NCI-H2171 treated with DMSO at 0.1 percent for 48 hours (cell line): ENCODE data around the gene NRROS.

Source experiments
- DNase-seq: peaks from one replicate; lab custom pipeline; 2025; lab: John Stamatoyannopoulos, UW

NRROS gene

DNA sequence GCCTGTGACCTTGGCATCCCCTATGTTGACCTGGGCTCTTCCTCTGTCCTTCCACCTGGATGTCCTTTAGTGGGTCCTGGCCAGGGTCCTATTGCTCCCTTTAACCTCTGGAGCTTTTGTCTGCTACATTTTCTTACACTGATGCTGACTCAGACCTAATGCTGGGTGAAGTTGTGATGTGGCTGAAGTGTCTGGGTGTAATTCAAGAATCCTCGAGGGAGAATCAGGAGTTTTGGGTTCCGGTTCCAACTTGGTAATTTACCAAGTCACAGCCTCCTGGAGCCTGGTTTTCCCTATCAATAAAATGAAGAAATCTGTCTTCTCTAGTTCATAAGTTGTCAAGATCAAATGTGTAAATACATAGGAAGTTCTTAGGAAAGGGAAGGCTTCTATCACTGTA is 46.9 kb downstream of the NRROS start:
- DNase-seq: peak; percentile 36

DNA sequence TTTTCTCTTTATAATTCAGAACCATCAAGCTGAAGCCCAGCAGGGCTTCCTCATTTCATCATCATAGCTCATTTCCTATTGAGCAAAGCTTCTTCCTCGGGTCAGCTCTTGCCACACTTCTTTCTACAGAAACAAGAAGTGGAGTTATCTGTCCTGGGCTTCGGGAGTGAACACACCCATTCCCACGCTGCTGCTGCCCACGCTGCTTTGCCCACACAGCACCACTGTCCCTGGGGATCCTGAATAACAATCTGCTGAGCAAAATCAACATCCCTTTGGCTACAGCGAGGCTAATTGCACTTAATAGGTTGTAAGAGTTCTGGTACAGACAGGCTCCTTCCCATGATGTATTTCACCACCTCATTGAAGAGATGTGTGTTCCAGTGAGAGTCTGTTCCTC is 48.9 kb downstream of the NRROS start:
- peak; percentile 3 for DNase-seq

DNA sequence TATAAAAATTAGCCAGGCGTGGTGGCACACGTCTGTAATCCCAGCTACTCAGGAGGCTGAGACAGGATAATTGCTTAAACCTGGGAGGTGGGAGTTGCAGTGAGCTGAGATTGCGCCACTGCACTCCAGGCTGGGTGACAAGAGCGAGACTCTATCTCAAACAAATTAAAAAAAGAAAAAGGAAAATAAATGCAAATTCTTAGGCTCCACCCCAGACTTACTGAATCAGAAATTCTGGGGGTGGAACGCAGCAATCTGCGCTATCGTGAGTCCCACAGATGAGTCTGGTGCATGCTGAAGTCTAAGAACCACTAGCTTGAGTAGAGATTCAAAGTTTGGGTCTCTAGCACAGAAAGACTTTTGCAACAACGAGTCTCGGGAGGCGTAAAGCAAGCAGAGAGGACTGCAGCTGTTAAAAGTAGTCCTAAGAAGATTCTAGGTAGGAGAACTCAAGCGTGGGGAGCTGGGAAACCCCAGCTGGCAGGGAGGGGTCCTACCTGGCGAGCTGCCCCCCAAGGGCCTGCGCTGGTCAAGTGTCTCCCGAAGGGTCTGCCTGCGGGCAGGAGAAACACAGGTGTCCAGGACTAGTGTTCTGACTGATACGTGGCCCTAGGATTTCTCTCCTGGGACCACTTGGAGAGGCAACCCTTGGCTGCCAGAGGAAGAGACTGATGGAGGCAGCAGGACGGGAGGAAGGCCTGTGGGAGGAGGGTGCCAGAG is 50.6 kb downstream of the NRROS start:
- no peak for DNase-seq

DNA sequence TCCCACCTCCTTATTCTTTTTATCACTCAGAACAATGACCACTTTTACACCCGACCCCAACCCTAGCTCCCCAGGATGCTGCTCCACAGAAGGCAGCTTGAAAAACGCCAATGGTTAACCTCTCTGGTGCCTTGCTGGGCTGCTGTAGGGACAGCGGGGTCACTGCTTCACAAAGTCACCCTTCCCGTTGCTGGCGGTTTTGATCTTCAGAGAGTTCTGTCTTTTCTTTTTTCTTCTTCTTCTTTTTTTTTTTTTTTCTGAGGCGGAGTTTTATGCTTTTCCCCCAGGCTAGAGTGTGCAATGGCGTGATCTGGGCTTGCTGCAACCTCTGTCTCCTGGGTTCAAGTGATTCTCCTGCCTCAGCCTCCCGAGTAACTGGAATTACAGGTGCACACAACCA is 51.9 kb downstream of the NRROS start:
- no peak for DNase-seq

DNA sequence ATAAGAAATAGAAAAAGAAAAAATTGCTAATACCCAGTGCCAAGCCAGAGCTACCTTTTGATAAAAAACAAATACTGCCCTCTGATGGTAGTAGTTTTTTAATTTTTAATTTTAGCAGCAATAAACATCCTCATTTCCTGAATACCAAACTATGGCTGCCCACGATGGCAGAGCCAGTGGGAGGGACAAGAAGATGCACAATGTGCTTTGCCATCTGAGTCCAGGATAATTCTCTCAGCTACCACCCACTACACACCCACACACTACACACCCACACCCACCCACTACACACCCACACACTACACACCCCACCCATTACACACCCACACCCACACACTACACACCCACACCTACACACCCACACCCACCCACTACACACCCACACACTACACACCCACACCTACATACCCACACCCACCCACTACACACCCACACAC is 54.7 kb downstream of the NRROS start:
- peak; percentile 17 for DNase-seq

DNA sequence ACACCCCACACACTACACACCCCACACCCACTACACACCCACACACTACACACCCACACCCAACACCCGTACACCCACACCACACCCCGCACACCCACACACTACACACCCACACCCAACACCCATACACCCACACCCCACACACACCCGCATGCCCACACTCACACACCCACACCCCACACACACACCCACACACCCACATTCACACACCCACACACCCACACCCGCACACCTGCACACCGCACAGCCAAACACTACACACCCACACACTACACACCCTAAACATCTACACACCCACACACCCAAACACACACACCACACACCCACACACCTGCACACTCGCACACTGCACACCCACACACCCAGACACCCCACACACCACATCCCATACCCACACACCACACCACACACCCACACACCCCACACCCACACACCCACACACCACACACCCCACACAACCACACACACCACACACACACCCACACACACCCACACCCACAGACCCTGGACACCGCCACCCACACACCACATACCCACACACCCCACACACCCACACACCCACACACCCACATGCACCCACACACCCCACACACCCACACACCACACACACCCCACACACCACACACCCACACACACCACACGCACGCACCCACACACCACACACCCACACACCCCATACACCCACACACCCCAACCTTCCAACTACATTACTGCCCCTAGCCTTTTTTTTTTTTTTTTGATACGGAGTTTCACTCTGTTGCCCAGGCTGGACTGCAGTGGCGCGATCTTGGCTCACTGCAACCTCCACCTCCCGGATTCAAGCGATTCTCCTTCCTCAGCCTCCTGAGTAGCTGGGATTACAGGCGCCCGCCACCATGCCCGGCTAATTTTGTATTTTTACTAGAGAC is 55.7 kb downstream of the NRROS start:
- DNase-seq: no peak

DNA sequence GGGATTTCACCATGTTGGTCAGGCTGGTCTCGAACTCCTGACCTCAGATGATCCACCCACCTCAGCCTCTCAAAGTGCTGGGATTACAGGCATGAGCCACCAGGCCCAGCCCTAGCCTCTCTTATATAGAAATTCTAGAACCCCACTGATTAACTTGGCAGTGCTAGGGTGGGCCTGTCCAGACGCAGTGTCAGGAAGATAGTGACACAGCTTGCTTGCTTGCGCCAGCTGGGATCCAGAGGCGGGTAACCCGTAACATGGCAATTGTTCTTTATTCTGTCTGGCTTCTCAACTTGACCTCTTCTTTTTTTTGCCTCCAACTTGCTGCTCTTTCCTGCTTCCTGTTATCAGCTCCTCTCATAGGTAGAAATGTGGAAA is 56.3 kb downstream of the NRROS start:
- no peak for DNase-seq

DNA sequence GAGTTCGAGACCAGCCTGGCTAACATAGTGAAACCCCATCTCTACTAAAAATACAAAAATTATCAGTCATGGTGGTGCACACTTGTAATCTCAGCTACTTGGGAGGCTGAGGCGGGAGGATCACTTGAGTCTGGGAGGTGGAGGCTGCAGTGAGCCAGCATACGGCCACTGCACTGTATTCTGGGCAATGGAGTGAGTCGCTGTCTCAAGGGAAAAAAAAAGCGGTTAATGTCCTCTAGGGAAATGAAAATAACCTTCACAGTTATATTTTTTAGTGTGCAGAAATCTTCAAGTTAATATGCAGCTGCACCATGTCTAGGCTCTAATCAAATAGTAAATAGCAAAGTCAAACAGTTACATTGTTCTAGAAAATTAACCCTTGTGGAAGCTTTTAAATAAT is 57.8 kb downstream of the NRROS start:
- no peak for DNase-seq

DNA sequence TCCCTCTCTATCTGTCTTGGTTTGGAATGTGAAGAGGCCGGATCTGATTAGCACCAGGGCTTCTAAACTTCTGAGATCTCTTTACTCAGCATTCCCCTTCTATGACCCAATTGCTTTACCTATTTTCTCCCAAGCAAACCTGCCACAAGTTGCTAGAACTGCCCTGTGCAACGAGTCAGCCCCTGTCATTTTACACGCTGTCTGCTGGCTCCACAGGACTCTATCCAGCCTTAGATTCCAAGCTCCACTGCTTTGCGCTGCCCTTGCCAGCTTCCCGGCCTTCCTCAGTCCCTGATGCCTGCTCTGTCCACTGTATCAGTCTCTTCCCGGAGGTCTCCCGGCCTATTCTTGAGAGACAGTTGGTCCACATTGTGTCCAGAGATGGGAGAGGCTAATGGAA is 60.3 kb downstream of the NRROS start:
- no peak for DNase-seq

DNA sequence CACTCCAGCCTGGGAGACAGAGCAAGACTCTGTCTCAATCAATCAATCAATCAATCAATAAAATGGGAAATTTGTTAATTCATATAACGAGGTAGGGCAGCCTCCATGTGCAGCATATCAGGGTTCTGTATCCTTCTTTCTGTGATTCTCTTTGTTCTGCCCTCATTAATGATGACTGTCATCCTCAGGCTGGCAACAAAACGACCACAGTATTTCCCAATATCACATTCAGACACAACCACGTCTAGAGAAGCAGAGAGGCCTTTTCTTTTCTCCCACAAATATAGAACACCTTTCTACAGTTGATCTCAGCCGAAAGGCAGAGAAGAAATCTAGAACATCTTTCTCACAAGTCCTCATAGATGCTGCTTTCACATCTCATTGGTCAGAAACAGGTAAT is 61.3 kb downstream of the NRROS start:
- DNase-seq: no peak

DNA sequence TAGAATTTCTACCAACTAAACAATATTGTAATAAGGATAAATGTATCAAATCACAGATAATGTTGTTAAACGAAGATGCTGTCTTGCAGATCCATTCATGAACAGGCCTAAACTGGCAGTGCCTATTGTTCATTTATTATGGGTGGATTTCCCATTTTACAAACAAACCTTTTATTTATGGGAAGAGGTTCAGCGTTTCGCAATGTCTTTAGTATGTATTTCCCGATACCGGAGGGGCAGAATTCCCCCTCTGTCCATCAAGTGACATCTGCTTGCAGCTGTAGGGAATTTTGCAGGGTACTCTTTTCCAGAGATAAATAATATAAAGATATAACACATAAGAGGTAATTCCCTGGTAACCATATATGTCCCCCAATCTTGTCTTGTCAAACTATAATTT is 66.8 kb downstream of the NRROS start:
- DNase-seq: no peak

DNA sequence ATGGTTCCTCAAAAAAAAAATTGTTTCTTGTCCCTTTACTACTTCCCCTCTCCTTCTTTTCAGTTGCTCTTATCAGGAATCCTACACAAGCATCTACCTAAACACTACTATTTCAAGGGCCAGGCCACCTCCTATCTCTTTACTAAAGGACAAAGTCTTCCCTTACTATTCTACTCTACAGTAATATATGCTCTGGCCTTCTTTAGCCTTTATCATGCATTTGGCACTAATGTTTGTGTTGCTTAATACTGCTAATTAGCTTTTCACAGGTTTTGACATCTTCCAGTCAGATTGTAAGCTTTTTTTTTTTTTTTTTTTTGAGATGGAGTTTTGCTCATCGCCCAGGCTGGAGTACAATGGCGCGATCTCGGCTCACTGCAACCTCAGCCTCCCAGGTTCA is 67.2 kb downstream of the NRROS start:
- no peak for DNase-seq

DNA sequence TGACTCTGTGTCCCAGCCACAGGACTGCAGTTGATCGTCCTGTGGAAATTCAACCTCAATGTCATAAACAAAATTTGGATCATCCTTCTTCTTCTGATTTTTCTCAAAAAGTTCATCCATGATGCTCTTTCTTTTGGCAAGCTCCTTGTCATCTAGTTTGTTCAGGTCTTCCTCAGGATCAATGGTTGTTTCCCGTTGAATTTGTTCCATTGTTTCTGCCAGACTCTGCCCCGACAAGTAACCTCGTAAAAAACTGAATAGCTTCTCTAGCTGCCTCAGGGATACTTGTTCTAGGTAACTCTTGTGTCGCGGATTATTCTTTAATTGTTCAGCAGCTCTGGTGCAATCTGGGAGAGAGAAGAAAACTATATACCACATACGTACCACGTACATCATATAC is 68.1 kb downstream of the NRROS start:
- no peak for DNase-seq

DNA sequence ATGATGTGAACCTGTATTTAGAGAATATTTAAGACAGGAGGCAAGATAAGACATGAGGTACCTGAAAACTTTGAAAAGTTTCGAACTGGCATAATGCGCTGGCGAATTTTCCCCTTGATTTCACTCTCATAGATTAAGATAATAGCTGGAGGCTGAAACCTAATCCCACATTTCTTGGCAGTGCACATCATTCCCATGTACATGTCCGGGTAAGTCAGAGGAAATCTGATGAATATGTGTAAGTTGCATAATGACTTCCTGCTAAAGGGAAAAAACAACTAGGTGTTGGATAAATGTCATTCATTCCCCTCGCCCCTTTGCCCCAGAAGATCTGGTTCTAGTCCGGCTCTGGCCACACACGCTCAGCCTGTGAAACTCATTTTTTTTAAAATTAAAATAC is 69.0 kb downstream of the NRROS start:
- DNase-seq: no peak
